Measurements from ENCODE around the gene NTNG2. TPM values are rescaled to one million over a fixed set of nuclear protein-coding genes. Genes with fewer than 3 reads are reported as not detected.

NTNG2 gene
- total and polyA plus RNA-seq, 2 donors (not counting 1 experiment from before 2014, with no cell fraction given) = 5.0 to 6.6 TPM

- Mint-ChIP-seq H3K27me3 (peaks cover 31% of the 10 kb centered on the region), H3K4me1 (no peaks in the 10 kb centered on the region), H3K9me3 (ENCODE audit: insufficient read depth) (peaks cover 7% of the 10 kb centered on the region), H3K4me3 (no peak overlapping the region), H3K27ac (no peak overlapping the region)
- Histone ChIP-seq H3K9me3 (ENCODE audit: control extremely low read depth in 1 of 3, control insufficient read depth in 2 of 3, insufficient read depth in 1 of 3, low read length in 2 of 3) (peaks cover 0 to 32% (median 0%) of the 10 kb centered on the region in 3 donors), H3K27ac (ENCODE audit: low read length in 2 of 2) (no peak overlapping the region), H3K9ac (ENCODE audit: low read length) (no peak overlapping the region), H3K4me2 (replicated peaks; ENCODE audit: low read depth, low read length, poor library complexity, severe bottlenecking) (no peak overlapping the region), H3K27me3 (replicated peaks in 1 of 4; ENCODE audit: control extremely low read depth in 1 of 4, control insufficient read depth in 3 of 4, insufficient read depth in 4 of 4, low read length in 3 of 4) (peaks cover 0 to 20% (median 0%) of the 10 kb centered on the region in 4 experiments), H2AFZ (ENCODE audit: insufficient read depth, low read depth, low read length, poor library complexity, severe bottlenecking) (no peak overlapping the region), H3K4me1 (ENCODE audit: control insufficient read depth in 2 of 2, insufficient read depth in 2 of 2, low read length in 2 of 2) (no peaks in the 10 kb centered on the region), H3K79me2 (ENCODE audit: control insufficient read depth, insufficient read depth, low read length) (no peaks in the 10 kb centered on the region), H4K20me1 (ENCODE audit: control insufficient read depth, insufficient read depth, low read length, poor library complexity, severe bottlenecking) (no peaks in the 10 kb centered on the region), H3K36me3 (replicated peaks in 1 of 2; ENCODE audit: control extremely low read depth in 1 of 2, control insufficient read depth in 1 of 2, extremely low read depth in 1 of 2, insufficient read depth in 2 of 2, low read length in 1 of 2) (no peaks in the 10 kb centered on the region), H3K4me3 (ENCODE audit: control extremely low read depth in 1 of 5, extremely low read depth in 1 of 5, insufficient read depth in 1 of 5, low read depth in 2 of 5, low read length in 4 of 5) (no peak overlapping the region)
- WGBS (ENCODE audit: insufficient coverage) = 51% methylated on average over 18 of the region's 21 CpGs
- DNase-seq = no peak
- POLR2A ChIA-PET = no interaction called here
- no peak for ATAC-seq (ENCODE audit: low read depth)
- CTCF ChIA-PET = no interaction called here
- intact Hi-C loops (cut with micrococcal nuclease) = no loop called here
- no peak for TF ChIP-seq EZH2 (IDR thresholded peaks at IDR 0.05; ENCODE audit: borderline replicate concordance, insufficient read depth, low read depth, low read length, poor library complexity, severe bottlenecking)
- no peak for TF ChIP-seq CTCF (IDR thresholded peaks at IDR 0.05)
Observed at GRCh38 chr9:132201780-132202703, 40.2 kb downstream of the NTNG2 start.

GRCh38 chr9:132204883-132205282, 43.0 kb downstream of the NTNG2 start:
- Histone ChIP-seq H3K4me2 (replicated peaks; ENCODE audit: low read depth, low read length, poor library complexity, severe bottlenecking) (no peak overlapping the region), H3K9me3 (ENCODE audit: control extremely low read depth in 1 of 3, control insufficient read depth in 2 of 3, insufficient read depth in 1 of 3, low read length in 2 of 3) (peaks cover 0 to 21% (median 0%) of the 10 kb centered on the region in 3 donors), H3K4me1 (ENCODE audit: control insufficient read depth in 2 of 2, insufficient read depth in 2 of 2, low read length in 2 of 2) (no peaks in the 10 kb centered on the region), H3K4me3 (ENCODE audit: control extremely low read depth in 1 of 5, extremely low read depth in 1 of 5, insufficient read depth in 1 of 5, low read depth in 2 of 5, low read length in 4 of 5) (no peak overlapping the region), H3K79me2 (ENCODE audit: control insufficient read depth, insufficient read depth, low read length) (no peaks in the 10 kb centered on the region), H2AFZ (ENCODE audit: insufficient read depth, low read depth, low read length, poor library complexity, severe bottlenecking) (no peak overlapping the region), H3K9ac (ENCODE audit: low read length) (no peak overlapping the region), H3K27me3 (replicated peaks in 1 of 4; ENCODE audit: control extremely low read depth in 1 of 4, control insufficient read depth in 3 of 4, insufficient read depth in 4 of 4, low read length in 3 of 4) (peaks cover 0 to 26% (median 0%) of the 10 kb centered on the region in 4 experiments), H3K36me3 (replicated peaks in 1 of 2; ENCODE audit: control extremely low read depth in 1 of 2, control insufficient read depth in 1 of 2, extremely low read depth in 1 of 2, insufficient read depth in 2 of 2, low read length in 1 of 2) (no peaks in the 10 kb centered on the region), H4K20me1 (ENCODE audit: control insufficient read depth, insufficient read depth, low read length, poor library complexity, severe bottlenecking) (no peaks in the 10 kb centered on the region), H3K27ac (ENCODE audit: low read length in 2 of 2) (no peak overlapping the region)
- peaks cover 7% of the 10 kb centered on the region for H3K9me3 Mint-ChIP-seq (ENCODE audit: insufficient read depth)
- 89% methylated on average over 2 of the region's 3 CpGs for WGBS (ENCODE audit: insufficient coverage)
- POLR2A ChIA-PET = no interaction called here
- no peak overlapping the region for H3K4me3 Mint-ChIP-seq
- CTCF ChIA-PET = no interaction called here
- no peak for DNase-seq
- H3K27me3 Mint-ChIP-seq = peaks cover 29% of the 10 kb centered on the region
- H3K27ac Mint-ChIP-seq = no peak overlapping the region
- no peak for TF ChIP-seq CTCF (IDR thresholded peaks at IDR 0.05)
- TF ChIP-seq EZH2 (IDR thresholded peaks at IDR 0.05; ENCODE audit: borderline replicate concordance, insufficient read depth, low read depth, low read length, poor library complexity, severe bottlenecking) = no peak
- no peaks in the 10 kb centered on the region for H3K4me1 Mint-ChIP-seq
- intact Hi-C loops (cut with micrococcal nuclease) = no loop called here
- ATAC-seq (ENCODE audit: low read depth) = no peak
